NCI-H69 (cell line): ENCODE data around the gene PRAMEF12.
"Not testable (repeated sequence)": the region's sequence is repeated elsewhere in the genome, so short reads cannot be mapped to it uniquely, and the experiment has no call there.

Experiments used
- DNase-seq: peaks from one replicate; lab custom pipeline; 2025; lab: John Stamatoyannopoulos, UW

Gene PRAMEF12

DNA sequence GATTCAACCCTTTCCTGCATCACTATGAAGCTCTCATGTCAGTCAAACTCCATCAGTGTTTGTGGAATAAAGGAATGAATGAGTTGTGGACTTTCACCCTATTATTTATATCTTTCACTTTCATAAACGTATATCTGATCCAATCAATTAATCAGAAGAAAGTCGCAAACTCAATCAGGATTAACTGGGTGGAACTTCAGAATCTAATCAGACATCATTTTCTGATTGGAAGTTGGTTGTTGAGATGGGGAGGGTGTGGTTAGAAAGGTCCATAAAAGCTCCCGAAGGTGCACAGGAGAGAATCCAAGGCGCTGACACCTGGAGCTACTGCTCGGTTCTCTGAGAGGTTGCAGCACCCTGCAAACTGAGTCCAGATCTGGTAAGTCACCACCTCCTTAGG is at the start of gene PRAMEF12:
Gene PRAMEF12 (plus strand): TSS at position 301 of the 400 bp plus-strand sequence. CDS start 1,130 bp downstream, outside the sequence.
- DNase-seq, result no peak

GRCh38 chr1:12728391-12728790 is 45.1 kb upstream of the PRAMEF12 start:
- DNase-seq, result no peak

DNA sequence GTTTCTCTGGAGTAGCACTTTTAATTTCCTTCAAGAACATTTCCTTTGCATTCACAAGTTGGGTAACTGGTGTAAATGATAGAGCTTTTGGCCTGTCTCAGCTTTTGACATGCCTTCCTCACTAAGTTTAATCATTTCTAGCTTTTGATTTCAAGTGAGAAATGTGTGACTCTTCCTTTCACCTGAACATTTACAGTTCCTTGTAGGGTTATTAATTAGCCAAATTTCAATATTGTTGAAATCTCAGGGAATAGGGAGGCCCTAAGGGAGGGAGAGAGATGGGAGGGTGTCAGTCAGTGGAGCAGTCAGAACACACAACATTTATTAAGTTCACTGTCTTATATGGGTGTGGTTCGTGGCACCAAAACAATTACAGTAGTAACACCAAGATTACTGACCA is 43.4 kb upstream of the PRAMEF12 start:
- DNase-seq, result no peak

- DNase-seq, result not testable (repeated sequence)
Measured at GRCh38 chr1:12731084-12731483, 42.5 kb upstream of the PRAMEF12 start.

DNA sequence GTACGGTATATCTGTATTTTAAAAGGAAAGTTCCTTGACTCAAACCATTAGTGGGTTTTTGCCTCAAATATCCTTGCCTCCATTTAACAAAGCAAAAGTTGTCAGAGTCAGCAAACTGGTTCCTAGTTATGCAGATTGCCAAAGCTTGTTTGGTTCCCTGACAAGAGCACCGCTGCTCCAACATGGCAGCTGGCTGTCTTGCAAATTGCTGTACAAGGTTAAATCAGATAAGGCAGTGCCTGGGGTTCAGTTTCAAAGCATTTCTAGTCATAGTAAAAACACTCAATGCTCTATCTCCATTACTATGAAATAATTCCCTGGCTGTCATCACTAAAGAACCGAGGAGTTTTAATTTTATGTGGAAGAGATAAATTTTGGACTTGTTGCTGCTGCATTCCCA is 38.9 kb upstream of the PRAMEF12 start:
- no peak for DNase-seq

DNA sequence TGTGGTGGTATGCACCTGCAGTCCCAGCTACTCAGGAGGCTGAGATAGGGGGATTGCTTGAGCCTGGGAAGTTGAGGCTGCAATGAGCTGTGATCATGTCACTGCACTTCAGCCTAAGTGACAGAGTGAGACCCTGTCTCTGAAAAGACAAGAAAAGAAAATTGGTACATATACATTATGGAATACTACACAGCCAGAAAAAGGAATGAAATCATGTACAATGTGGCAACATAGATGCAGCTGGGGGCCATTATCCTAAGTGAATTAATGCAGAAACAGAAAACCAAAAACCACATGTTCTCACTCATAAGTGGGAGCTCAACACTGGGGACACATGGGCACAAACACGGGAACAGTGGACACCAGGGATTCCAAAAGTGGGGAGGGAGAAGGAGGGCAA is 34.6 kb upstream of the PRAMEF12 start:
- DNase-seq, result no peak

GRCh38 chr1:12739613-12740012 is 33.9 kb upstream of the PRAMEF12 start:
- no peak for DNase-seq

DNA sequence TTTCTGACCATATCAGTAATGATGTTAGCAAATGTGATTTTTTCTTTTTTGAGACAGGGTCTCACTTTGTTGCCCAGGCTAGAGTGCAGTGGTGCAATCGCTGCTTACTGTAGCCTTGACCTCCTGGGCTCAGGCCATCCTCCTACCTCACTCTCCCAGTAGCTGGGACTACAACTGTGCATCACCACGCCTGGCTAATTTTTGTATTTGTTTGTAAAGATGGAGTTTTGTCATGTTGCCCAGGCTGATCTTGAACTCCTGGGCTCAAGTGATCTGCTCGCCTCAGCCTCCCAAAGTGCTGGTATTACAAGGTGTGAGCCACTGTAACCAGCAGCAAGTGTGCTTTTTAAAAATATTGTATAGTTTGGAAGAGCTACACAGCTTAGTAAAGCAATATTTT is 31.6 kb upstream of the PRAMEF12 start:
- no peak for DNase-seq

DNA sequence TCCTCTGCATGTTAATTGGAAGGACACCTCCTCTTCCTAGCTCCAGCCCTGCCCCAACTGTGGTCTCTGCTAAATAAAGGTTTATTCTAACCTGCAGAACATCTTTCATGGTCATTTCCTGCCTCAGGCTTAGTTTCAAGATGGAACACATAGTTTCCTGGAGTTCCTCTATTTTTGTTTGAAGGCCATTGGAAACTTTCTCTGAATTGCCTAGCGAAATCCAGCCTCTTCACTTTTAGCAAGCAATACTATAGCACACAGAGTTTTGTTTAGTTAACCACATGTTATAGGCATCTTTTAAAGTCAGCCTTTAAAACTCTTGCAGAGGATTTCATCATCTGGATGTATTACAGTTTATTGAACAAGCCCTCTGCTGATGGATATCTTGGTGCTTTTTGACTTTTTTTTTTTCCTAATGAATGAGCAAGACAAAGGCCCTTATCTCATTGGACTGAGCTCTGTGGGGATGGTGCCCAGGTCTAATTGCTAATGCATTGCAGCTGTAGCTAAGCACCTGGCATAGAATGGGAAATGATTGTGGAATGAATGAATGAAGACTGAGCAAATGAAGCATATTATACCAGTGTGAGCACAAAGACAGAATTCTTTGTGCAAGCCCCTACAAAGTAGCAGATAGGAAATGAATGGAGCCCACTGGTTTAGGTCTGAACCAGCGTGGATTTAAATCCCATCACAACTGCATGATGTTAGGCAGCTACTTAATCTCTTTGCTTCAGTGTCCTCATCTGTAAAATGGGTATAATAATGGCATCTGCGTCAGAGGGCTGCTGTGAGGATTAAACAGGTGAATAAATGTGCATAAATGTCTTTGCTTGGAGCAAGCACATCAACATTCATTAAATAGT is 28.2 kb upstream of the PRAMEF12 start:
- no peak for DNase-seq

- DNase-seq, result no peak
Measured at GRCh38 chr1:12745992-12746323, 27.6 kb upstream of the PRAMEF12 start, which contains the start of gene CFAP107. Gene CFAP107 (plus strand): TSS chr1:12746200. CDS start chr1:12746431, 231 bp downstream.

DNA sequence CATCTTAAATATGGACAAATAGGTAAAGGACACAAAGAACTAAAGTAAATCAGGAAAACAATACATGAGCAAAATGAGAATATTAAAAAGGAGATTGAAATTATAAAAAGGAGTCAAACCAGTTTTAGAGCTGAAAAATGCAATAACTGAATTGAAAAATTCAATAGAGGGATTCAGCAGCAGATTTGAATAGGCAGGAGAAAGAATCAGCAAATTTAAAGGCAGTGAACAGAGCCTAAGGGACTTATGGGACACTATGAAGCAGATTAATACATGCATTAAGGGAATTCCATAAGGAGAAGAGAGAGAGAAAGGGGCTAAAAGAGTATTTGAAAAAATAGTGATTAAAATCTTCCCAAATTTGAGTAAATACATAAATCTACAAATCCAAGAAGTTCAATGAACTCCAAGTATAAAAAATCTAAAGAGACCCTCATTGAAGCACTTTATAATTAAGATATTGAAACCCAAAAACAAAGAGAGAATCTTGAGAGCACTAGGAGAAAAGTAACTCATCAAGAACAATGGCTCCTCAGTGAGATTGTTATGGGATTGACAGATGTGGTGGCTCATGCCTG is 24.7 kb upstream of the PRAMEF12 start:
- no peak for DNase-seq

GRCh38 chr1:12754738-12755137 is 18.8 kb upstream of the PRAMEF12 start:
- no peak for DNase-seq

GRCh38 chr1:12756273-12756672 is 17.3 kb upstream of the PRAMEF12 start:
- no peak for DNase-seq

- no peak for DNase-seq
Measured at GRCh38 chr1:12756768-12757413, 16.6 kb upstream of the PRAMEF12 start.

- DNase-seq, result no peak
Measured at GRCh38 chr1:12757836-12758235, 15.7 kb upstream of the PRAMEF12 start.

- DNase-seq, result no peak
Measured at GRCh38 chr1:12760256-12760795, 13.2 kb upstream of the PRAMEF12 start.

DNA sequence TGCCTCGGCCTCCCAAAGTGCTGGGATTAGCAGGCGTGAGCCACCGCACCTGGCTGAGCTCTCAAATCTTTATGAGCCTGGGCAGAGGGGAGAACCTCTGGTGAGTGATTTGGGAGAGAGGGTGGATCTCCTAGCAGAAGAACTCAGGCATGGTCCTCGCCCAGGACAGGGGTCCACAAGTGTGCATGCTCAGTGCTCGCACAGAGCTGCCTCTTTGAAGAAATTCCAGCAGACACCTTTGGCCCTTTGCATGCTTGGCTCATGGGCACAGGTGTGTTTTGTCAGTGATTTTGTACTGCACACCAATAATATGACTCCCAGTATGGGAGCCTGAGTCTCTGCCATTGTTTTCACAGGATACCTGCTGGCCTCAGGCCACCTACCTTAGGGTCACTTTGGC is 11.8 kb upstream of the PRAMEF12 start:
- DNase-seq, result no peak

DNA sequence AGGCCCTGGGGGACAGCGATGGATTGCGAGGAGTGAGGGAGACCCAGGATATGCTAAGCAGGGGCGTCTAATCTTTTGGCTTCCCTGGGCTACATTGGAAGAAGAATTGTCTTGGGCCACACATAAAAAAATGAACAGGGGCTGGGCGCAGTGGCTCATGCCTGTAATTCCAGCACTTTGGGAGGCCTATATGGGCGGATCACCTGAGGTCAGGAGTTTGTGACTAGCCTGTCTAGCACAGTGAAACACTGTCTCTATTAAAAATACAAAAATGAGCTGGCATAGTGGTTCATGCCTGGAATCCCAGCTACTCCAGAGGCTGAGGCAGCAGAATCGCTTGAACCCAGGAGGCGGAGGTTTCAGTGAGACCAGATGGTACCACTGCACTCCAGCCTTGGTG is 10.8 kb upstream of the PRAMEF12 start:
- no peak for DNase-seq

GRCh38 chr1:12763479-12763878 is 10.1 kb upstream of the PRAMEF12 start:
- DNase-seq, result no peak

GRCh38 chr1:12764016-12764415 is 9.5 kb upstream of the PRAMEF12 start:
- no peak for DNase-seq

DNA sequence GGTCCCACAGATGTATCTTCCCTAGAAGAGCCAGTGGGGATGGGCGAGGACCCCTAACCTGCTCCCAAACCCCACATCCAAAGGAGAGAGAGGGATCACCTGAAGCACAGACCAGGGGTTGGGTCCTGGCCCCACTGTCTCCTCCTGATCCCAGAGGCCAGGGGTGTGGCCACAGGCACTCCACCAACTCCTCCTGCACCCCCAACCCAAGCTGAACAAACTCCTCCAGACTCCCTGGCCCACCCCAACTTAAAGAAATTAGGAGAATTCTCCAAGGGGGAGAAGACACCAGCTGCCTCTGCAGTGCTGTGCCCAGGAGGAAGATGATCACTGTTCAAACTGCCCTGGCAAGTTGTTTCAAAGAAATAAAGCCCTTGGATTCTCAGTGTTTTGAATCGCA is 4.5 kb upstream of the PRAMEF12 start:
- no peak for DNase-seq

- no peak for DNase-seq
Measured at GRCh38 chr1:12769976-12770505, 3.5 kb upstream of the PRAMEF12 start.

DNA sequence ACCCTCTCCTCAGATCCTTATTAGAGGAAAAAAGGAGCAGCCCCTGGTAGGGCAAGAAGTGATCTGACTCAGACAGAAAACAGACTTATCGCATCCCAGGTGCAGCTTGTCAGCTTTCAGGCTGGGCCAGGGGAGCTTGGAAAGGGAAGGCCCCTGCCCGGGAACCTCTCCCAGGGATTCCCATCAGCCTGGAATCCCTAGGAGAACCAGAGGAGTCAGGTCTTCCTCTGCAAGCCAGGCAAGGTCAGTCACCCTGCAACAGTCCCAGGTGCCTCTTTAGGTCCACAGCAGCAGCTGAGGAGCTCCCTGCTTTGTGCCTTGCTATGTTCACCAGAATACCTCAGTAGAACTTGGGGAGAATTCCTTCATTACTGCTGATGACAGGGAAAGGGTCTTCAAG is 2.9 kb upstream of the PRAMEF12 start:
- no peak for DNase-seq
